ENCODE measurements around the gene CFAP74. TPM values are rescaled to one million over a fixed set of nuclear protein-coding genes. Genes with fewer than 3 reads are reported as not detected.

Gene CFAP74
- total RNA-seq = 1 to 10 TPM in 2 of 6 experiments, under 1 TPM in 3, not detected in 1; 0.16 to 3.5 (median 0.32) TPM
- long read RNA-seq = 0 reads

- no peak for TF ChIP-seq POLR2A (IDR thresholded peaks at IDR 0.05)
- TF ChIP-seq CTCF (IDR thresholded peaks at IDR 0.05) = no peak
- H3K27me3 ChIP-seq = peaks cover 0 to 9% of the 10 kb centered on the region in 2 donors
- H3K27ac ChIP-seq = no peak within 1 kb of the TSS
- DNase-seq (no peak), ATAC-seq (peak; percentile 45 to 68 (median 62))
- no peaks in the 10 kb centered on the region for H3K9me3 ChIP-seq
- H3K36me3 ChIP-seq = no peaks in the 10 kb centered on the region
- H3K4me3 ChIP-seq = no peak within 1 kb of the TSS
- intact Hi-C loops (cut with DNase I) = no loop called here
- H3K4me1 ChIP-seq = no peaks in the 10 kb centered on the region
- 4% methylated on average over 11 of the region's 49 CpGs for WGBS (ENCODE audit: insufficient coverage, low coverage, low lambda C conversion rate, missing lambda C conversion rate)
Observed at GRCh38 chr1:2003541-2004131, at the start of gene CFAP74. Gene CFAP74, minus strand, starts transcription at chr1:2003786. Its CDS starts 12,830 bp downstream, at chr1:1990956.

GRCh38 chr1:2053217-2053616 lies 49.6 kb upstream of the CFAP74 start:
- intact Hi-C loops (cut with DNase I) = no loop called here
- Histone ChIP-seq H3K9me3 (no peaks in the 10 kb centered on the region), H3K4me3 (no peak overlapping the region), H3K4me1 (peaks cover 0 to 13% (median 0%) of the 10 kb centered on the region in 4 donors), H3K27me3 (no peaks in the 10 kb centered on the region), H3K36me3 (peaks cover 0 to 5% (median 0%) of the 10 kb centered on the region in 4 donors), H3K27ac (no peak overlapping the region)
- ATAC-seq = no peak
- TF ChIP-seq CTCF (IDR thresholded peaks at IDR 0.05) (no peak), POLR2A (IDR thresholded peaks at IDR 0.05) (no peak)
- 96% methylated on average over 5 of the region's 17 CpGs for WGBS (ENCODE audit: insufficient coverage, low coverage, low lambda C conversion rate, missing lambda C conversion rate)
- DNase-seq = no peak

DNA sequence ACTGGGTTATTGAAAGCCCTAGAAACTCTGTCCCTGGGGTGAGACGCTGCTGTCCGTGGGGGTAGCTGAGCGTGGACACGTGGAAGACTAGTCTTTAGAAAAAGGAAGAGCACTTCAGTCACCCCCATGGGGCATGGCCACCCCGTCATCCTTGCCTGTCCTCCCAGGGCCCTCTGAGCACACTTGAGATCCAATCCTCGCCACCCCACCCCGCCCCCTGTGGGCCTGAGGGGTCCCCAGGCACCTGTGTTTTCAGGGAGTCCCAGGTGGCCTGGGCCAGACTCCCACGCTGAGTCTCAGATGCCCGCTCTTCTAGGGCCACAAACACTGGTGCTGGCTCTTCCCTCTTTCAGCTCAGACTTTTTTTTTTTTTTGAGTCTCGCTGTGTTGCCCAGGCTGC lies 49.2 kb upstream of the CFAP74 start:
- H3K27me3 ChIP-seq = no peaks in the 10 kb centered on the region
- H3K4me3 ChIP-seq = no peak overlapping the region
- 89% methylated on average over 7 of the region's 10 CpGs for WGBS (ENCODE audit: insufficient coverage, low coverage, low lambda C conversion rate, missing lambda C conversion rate)
- no peak for ATAC-seq
- no peaks in the 10 kb centered on the region for H3K9me3 ChIP-seq
- TF ChIP-seq POLR2A (IDR thresholded peaks at IDR 0.05) (no peak), CTCF (IDR thresholded peaks at IDR 0.05) (no peak)
- peaks cover 0 to 18% (median 0%) of the 10 kb centered on the region in 4 donors for H3K4me1 ChIP-seq
- no peak overlapping the region for H3K27ac ChIP-seq
- peaks cover 0 to 5% (median 0%) of the 10 kb centered on the region in 4 donors for H3K36me3 ChIP-seq
- intact Hi-C loops (cut with DNase I) = no loop called here
- no peak for DNase-seq

DNA sequence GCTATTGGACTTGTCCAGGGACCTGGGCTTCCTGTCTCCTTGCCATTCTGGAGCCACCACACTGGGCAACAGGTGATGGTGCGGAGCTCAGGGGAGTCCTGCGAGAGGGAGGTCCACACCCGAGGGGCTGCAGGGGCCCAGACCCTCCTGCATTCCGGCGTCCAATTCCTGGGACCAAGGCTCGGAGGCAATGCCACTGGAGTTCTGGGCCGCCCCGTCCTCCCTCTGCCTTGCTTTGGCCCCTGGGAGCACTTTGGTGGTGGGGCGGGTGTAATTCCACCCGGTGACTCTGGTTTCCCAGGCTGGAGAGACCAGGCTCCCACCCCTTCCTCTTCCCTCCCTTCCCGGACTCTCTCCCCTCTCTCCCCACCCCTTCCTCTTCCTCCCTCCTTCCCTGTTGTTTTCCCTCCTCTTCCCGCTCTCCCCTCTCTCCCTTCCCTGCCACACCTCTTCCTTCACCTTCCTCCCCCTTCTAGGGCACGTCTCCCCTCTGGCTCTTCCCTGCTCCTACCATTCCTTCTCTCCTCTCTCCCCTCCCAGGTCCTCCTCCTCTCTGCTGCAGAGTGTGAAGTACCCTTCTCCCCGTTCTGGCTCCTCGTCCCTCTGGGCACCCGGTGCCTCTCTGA lies 48.6 kb upstream of the CFAP74 start:
- H3K4me1 ChIP-seq = peaks cover 0 to 20% (median 0%) of the 10 kb centered on the region in 4 donors
- ATAC-seq (no peak), DNase-seq (no peak)
- WGBS (ENCODE audit: insufficient coverage, low coverage, low lambda C conversion rate, missing lambda C conversion rate) = 71% methylated on average over 4 of the region's 16 CpGs
- no peaks in the 10 kb centered on the region for H3K9me3 ChIP-seq
- no peaks in the 10 kb centered on the region for H3K27me3 ChIP-seq
- H3K27ac ChIP-seq = no peak overlapping the region
- intact Hi-C loops (cut with DNase I) = no loop called here
- TF ChIP-seq POLR2A (IDR thresholded peaks at IDR 0.05) (no peak), CTCF (IDR thresholded peaks at IDR 0.05) (no peak)
- H3K36me3 ChIP-seq = peaks cover 0 to 5% (median 0%) of the 10 kb centered on the region in 4 donors
- no peak overlapping the region for H3K4me3 ChIP-seq
